ENCODE results near the gene SYT17. TPM values are rescaled to one million over a fixed set of nuclear protein-coding genes. Genes with fewer than 3 reads are reported as not detected.

Gene SYT17
- total RNA-seq, 1 experiment from 2014 or later, result 10.3 TPM

DNA sequence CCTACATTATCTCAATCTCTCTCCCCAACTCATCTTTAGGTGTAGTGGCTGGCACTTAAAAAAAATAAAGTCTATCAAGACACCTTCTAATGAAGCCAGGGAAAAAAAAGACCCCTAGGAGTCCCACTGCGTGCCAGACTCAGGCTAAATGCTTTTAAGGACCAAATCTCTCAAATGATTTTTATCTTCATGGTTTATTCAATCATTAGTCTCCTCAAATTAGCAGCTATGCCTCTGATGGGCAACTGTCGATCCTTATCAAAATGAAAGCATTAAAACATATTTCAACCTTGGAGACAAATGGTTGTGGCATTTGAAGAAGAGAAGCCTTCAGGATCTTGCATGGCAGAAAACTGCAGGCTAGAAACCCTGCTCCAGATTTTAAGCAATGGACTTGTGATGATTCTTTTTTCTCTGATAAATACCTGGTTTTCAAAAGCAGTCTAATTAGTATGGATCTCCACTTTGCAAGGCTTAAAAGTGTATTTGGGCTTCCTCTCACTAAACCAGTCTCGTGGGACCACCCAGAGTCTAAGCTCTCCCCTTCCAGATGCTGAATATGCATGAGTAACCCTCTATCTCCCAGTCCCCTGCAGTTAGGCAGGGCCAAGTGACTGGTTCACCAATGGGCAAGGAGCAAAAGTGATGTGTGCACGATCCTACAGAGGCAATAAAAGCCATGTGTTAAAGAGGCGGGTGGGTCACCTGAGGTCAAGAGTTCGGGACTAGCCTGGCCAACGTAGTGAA, 39.4 kb upstream of the SYT17 start:
- no peak overlapping the region for H2AFZ ChIP-seq (ENCODE audit: low read depth, low read length, poor library complexity, severe bottlenecking)
- POLR2A ChIA-PET, result interaction anchor here (0.6 kb wide), 1 partner anchor 230 kb away, joined by 3 read pairs; no protein-coding TSS in a partner anchor
- H3K79me2 ChIP-seq (ENCODE audit: insufficient read depth, low read length), result no peaks in the 10 kb centered on the region
- H3K9ac ChIP-seq (ENCODE audit: low read length), result no peak overlapping the region
- H3K9me3 ChIP-seq (ENCODE audit: control insufficient read depth in 1 of 2, insufficient read depth in 1 of 2, low read depth in 1 of 2, low read length in 2 of 2), result peaks cover 0 to 11% of the 10 kb centered on the region in 2 experiments; a peak in 1 of 4 replicates
- CTCF ChIA-PET, result no interaction called here
- H3K27me3 ChIP-seq (ENCODE audit: insufficient read depth, low read length), result no peaks in the 10 kb centered on the region
- peaks cover 35 to 44% of the 10 kb centered on the region in 2 experiments for H3K4me1 ChIP-seq (ENCODE audit: control insufficient read depth in 1 of 2, insufficient read depth in 2 of 2, low read length in 2 of 2)
- H3K4me2 ChIP-seq (ENCODE audit: low read length), result no peak overlapping the region
- no peaks in the 10 kb centered on the region for H3K9me2 ChIP-seq (ENCODE audit: insufficient read depth)
- intact Hi-C loops (cut with micrococcal nuclease), result no loop called here
- DNase-seq (ENCODE audit: low read depth, low spot score) (no peak), ATAC-seq (no peak)
- no peak overlapping the region for H3K27ac ChIP-seq (ENCODE audit: low read depth, low read length)
- RAD21 ChIA-PET (ENCODE audit: low non-redundant PET in 1 of 2, low total read pairs in 2 of 2, uncharacterized antibody in 2 of 2, unreplicated experiment in 2 of 2), result no interaction called here
- no peaks in the 10 kb centered on the region for H3K36me3 ChIP-seq (ENCODE audit: control insufficient read depth in 1 of 2, insufficient read depth in 2 of 2, low read length in 2 of 2)
- no peak overlapping the region for H3K4me3 ChIP-seq (replicated peaks in 1 of 2; ENCODE audit: low read depth in 1 of 2, low read length in 2 of 2)
- no peak for TF ChIP-seq EGR1 (IDR thresholded peaks at IDR 0.05; ENCODE audit: low read depth)
- no peak for TF ChIP-seq RAD21 (IDR thresholded peaks at IDR 0.05; ENCODE audit: low read depth)
- TF ChIP-seq, protein P1, sequence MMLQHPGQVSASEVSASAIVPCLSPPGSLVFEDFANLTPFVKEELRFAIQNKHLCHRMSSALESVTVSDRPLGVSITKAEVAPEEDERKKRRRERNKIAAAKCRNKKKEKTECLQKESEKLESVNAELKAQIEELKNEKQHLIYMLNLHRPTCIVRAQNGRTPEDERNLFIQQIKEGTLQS (IDR thresholded peaks at IDR 0.05), result no peak
- TF ChIP-seq, protein P2, sequence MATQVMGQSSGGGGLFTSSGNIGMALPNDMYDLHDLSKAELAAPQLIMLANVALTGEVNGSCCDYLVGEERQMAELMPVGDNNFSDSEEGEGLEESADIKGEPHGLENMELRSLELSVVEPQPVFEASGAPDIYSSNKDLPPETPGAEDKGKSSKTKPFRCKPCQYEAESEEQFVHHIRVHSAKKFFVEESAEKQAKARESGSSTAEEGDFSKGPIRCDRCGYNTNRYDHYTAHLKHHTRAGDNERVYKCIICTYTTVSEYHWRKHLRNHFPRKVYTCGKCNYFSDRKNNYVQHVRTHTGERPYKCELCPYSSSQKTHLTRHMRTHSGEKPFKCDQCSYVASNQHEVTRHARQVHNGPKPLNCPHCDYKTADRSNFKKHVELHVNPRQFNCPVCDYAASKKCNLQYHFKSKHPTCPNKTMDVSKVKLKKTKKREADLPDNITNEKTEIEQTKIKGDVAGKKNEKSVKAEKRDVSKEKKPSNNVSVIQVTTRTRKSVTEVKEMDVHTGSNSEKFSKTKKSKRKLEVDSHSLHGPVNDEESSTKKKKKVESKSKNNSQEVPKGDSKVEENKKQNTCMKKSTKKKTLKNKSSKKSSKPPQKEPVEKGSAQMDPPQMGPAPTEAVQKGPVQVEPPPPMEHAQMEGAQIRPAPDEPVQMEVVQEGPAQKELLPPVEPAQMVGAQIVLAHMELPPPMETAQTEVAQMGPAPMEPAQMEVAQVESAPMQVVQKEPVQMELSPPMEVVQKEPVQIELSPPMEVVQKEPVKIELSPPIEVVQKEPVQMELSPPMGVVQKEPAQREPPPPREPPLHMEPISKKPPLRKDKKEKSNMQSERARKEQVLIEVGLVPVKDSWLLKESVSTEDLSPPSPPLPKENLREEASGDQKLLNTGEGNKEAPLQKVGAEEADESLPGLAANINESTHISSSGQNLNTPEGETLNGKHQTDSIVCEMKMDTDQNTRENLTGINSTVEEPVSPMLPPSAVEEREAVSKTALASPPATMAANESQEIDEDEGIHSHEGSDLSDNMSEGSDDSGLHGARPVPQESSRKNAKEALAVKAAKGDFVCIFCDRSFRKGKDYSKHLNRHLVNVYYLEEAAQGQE (IDR thresholded peaks at IDR 0.05; ENCODE audit: low read depth), result no peak
- TF ChIP-seq SP1 (IDR thresholded peaks at IDR 0.05; ENCODE audit: low read depth), result no peak
- TF ChIP-seq, protein P3, sequence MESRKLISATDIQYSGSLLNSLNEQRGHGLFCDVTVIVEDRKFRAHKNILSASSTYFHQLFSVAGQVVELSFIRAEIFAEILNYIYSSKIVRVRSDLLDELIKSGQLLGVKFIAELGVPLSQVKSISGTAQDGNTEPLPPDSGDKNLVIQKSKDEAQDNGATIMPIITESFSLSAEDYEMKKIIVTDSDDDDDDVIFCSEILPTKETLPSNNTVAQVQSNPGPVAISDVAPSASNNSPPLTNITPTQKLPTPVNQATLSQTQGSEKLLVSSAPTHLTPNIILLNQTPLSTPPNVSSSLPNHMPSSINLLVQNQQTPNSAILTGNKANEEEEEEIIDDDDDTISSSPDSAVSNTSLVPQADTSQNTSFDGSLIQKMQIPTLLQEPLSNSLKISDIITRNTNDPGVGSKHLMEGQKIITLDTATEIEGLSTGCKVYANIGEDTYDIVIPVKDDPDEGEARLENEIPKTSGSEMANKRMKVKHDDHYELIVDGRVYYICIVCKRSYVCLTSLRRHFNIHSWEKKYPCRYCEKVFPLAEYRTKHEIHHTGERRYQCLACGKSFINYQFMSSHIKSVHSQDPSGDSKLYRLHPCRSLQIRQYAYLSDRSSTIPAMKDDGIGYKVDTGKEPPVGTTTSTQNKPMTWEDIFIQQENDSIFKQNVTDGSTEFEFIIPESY (IDR thresholded peaks at IDR 0.05; ENCODE audit: extremely low read depth, insufficient replicate concordance, low read length), result no peak
- no peak for TF ChIP-seq TCF7L2 (IDR thresholded peaks at IDR 0.05; ENCODE audit: borderline replicate concordance, extremely low read depth, insufficient read depth, insufficient read length)
- TF ChIP-seq FOSL1 (IDR thresholded peaks at IDR 0.05; ENCODE audit: low read depth), result no peak
- TF ChIP-seq SIN3A (IDR thresholded peaks at IDR 0.05; ENCODE audit: low read depth), result no peak
- TF ChIP-seq EZH2 (IDR thresholded peaks at IDR 0.05), result no peak
- no peak for TF ChIP-seq CEBPB (IDR thresholded peaks at IDR 0.05; ENCODE audit: low read depth)
- TF ChIP-seq SRF (IDR thresholded peaks at IDR 0.05; ENCODE audit: low read depth), result no peak
- TF ChIP-seq EZH2phosphoT487 (IDR thresholded peaks at IDR 0.05; ENCODE audit: borderline replicate concordance), result no peak
- TF ChIP-seq, protein P4, sequence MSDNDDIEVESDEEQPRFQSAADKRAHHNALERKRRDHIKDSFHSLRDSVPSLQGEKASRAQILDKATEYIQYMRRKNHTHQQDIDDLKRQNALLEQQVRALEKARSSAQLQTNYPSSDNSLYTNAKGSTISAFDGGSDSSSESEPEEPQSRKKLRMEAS (IDR thresholded peaks at IDR 0.05), result no peak
- no peak for TF ChIP-seq CBX3 (IDR thresholded peaks at IDR 0.05; ENCODE audit: low read depth)
- no peak for TF ChIP-seq ELF1 (IDR thresholded peaks at IDR 0.05; ENCODE audit: borderline replicate concordance, low read depth)
- no peak for TF ChIP-seq POLR2A (IDR thresholded peaks at IDR 0.05; ENCODE audit: borderline replicate concordance, extremely low read depth, insufficient read depth, insufficient read length)
- TF ChIP-seq, protein P5, sequence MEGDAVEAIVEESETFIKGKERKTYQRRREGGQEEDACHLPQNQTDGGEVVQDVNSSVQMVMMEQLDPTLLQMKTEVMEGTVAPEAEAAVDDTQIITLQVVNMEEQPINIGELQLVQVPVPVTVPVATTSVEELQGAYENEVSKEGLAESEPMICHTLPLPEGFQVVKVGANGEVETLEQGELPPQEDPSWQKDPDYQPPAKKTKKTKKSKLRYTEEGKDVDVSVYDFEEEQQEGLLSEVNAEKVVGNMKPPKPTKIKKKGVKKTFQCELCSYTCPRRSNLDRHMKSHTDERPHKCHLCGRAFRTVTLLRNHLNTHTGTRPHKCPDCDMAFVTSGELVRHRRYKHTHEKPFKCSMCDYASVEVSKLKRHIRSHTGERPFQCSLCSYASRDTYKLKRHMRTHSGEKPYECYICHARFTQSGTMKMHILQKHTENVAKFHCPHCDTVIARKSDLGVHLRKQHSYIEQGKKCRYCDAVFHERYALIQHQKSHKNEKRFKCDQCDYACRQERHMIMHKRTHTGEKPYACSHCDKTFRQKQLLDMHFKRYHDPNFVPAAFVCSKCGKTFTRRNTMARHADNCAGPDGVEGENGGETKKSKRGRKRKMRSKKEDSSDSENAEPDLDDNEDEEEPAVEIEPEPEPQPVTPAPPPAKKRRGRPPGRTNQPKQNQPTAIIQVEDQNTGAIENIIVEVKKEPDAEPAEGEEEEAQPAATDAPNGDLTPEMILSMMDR (IDR thresholded peaks at IDR 0.05 in 2 of 3, conservative IDR thresholded peaks at IDR 0.05 in 1 of 3; ENCODE audit: borderline replicate concordance in 1 of 3, insufficient read depth in 1 of 3, low read depth in 2 of 3, low read length in 2 of 3), result no peak
- TF ChIP-seq JUND (IDR thresholded peaks at IDR 0.05), result no peak
- TF ChIP-seq ZNF274 (IDR thresholded peaks at IDR 0.05; ENCODE audit: low read depth, low read length), result no peak
- no peaks in the 10 kb centered on the region for H4K20me1 ChIP-seq (ENCODE audit: insufficient read depth)
- BruUV-seq (replicated peaks), result no TSS peak
